Right hindlimb (tissue), 1 donor: ENCODE data around the gene ELP4.
"Not testable (repeated sequence)": the region's sequence is repeated elsewhere in the genome, so short reads cannot be mapped to it uniquely, and the experiment has no call there.

Experiments
- DNase-seq: peaks from one replicate; pipeline ENCODE4 v3.0.0-alpha.2; 2018

ELP4 gene

DNA sequence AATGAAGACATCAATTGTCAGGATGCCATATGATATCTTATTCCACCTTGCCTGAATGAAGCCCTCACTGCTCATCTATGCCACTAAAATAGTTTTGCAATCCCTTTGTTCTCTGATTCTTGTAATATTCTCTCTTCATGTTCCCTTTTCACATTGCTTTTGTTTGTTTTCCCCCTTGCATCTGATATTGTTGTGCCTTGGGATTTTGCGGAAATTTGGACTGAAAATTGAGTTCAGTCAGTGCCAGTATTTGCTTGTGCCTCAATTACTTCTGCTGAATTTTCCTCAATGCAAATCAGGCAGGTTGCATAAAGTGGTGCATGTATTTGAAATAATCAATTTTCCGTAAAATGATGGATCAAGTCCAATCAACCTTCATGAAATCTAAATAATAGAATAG, 203.3 kb downstream of the ELP4 start:
- DNase-seq, result no peak

DNA sequence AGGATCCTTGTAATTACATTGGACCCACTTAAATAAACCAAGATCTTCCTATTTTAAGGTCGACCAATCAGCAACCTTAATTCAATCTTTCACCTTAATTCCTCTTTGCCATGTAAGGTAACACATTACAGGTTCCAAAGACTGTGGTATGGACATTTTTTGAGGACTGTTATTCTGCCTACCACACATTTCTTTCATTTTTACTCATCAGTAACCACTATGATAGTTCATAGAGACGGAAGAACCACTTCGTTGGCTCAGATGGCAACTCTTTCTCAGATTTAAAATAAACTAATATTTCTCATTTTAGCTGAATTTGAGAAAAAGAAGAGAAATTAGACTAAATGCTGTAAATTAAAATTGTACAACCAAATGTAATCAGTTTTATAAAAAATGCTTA, 205.3 kb downstream of the ELP4 start:
- no peak for DNase-seq

GRCh38 chr11:31720225-31720624, 210.7 kb downstream of the ELP4 start:
- no peak for DNase-seq

DNA sequence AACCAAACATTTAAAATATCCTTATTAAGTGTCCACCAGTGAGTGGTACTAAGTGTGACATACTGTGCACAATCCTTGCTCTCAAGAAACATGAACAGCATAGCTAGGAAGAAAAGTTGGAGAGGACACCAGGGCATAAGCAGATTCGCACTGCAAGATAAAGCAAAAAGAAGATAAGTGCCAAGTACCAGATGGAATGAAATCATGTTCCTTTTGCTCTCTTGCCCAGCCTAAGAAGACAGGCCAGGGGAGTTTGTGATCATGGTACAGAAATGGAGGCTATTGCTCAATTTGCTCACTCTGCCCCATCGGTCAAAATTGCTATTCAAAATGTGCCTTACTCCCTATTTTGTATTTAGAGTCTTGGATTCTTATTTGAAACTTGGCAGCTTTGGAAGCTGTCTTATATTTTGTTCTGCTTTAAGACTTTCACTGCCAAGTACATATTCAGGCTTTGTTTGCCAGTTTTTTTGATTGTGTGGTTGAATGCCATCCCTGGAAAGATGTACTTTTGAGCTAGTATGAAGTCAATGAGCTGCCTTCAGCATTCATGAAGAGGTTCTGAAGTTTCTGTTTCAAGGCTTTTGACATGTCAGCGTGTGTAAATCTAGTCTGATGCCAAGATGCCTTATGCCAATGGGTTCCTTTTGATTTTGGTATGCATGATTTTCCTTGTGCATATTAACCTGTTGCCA, 211.3 kb downstream of the ELP4 start:
- no peak for DNase-seq

DNA sequence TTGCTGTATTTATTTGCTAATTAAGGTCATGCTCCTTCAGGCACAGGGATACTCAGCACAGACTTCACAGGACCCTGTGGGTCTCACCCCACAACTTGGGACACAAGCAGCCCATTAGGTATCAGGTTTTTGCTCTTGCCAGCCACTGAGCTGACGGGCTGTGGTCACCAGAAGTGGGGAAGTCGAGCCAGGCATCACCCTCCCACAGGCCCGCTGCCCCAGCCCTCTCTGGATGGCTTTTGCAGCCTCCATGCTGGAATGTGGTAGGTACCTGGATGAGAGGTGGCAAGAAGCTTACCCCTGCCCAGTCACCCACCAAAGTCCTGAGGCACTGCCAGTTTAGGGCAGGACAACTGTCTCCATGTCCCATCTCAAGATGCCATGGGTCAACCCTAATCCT, 213.2 kb downstream of the ELP4 start:
- DNase-seq, result no peak

- DNase-seq, result no peak
Measured at GRCh38 chr11:31725176-31725575, 215.6 kb downstream of the ELP4 start.

DNA sequence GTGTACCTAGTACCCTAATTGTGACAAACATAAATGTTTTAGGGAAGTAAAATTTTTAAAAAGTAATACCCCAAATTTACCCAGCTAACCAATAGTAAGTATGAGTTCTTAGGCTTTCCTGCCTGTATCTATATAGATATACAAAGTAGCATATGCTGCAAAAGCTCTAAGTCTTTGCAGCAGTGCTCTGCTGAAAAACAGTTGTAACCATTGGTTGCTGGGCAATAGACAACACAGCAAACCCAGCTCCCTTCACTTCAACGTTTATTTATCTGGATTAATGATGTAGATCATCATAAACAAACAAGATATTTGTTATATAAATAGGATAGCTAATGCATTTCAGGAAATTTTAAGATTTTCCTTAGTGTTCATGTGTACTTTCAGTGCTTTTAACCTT, 218.9 kb downstream of the ELP4 start:
- no peak for DNase-seq

DNA sequence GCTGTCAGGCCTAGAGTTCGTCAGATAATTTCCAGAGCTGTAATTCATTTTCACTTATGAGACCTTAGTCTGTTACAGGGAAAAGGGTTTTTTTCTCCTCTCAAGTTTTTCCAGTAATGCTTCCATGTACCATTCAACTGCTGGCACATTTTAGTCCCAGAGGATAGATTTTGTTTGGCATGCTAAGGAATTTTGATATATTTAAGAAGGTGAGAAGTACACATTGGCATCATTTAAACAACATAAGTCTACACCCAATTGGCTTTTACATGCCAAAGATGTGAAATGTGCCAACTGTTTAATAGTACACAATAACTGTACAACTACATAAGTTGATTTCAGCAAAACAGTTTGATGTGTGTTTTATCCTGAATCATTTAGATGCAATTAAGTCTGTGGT, 230.6 kb downstream of the ELP4 start:
- DNase-seq, result no peak

GRCh38 chr11:31740731-31741368, 231.3 kb downstream of the ELP4 start:
- DNase-seq, result not testable (repeated sequence)

DNA sequence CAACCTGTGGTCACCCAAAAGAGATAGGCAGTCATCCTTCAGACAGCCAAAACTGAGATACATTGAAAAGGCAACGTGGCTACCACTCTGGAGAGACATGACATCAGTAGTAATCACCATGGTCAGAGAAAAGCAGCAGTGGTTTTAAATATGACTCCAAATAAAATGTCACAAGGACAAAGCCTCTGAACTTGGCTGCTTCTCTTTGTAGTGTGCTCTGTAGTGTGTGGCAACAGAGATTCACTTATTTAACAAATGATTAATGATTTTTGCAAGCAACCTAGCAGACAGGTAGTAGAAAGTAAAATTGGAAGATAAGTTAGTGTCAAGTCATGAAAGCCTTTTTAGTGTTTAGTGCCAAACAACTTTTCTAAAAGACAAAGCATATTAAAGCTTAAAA, 238.0 kb downstream of the ELP4 start:
- DNase-seq, result no peak

DNA sequence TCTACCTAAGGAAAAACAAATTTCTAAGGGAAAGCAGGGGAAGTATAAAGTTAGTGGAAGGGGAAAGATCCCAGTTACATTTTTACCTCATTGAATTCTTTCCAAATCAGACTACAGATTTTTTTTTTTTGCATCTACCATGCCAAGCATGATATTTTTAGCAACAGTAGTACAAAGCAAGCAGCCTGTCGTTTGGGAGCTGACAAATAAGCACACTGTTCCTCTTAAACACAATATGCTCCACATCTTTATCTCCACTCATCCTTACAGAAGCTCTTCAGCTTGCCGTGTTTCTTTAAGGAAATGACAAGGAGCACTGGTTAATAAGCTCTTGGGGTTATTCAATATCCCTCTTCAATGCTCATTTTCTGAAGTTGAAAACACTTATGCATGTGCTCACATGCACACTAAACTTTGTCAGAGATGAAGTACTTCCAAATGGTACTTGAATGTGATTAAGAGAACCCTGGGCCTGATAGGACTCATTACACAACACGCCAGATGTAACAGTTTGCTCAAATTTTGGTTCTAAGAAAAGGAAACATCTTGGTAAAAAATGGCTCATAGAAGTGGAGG, 247.8 kb downstream of the ELP4 start:
- DNase-seq, result no peak

DNA sequence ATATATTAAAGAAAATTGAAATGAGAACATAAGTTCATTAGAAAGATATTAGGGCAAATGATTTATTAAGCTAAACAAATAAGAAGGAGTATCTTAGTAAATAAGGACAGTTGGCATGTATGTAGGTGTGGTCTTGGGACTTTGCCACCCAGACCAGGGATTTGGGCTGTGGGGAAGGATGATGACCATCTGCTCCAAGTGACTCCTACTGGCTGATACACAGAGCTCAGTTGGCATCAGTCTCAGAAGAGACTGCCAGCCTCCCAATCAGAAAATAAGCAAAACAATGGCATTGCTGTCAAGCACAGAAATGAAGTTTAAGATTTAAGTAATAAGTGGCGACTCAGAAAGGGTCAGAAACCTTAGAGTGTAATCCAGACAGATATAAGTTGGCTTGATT, 252.1 kb downstream of the ELP4 start:
- no peak for DNase-seq

GRCh38 chr11:31763296-31763695, 253.7 kb downstream of the ELP4 start:
- DNase-seq, result no peak

DNA sequence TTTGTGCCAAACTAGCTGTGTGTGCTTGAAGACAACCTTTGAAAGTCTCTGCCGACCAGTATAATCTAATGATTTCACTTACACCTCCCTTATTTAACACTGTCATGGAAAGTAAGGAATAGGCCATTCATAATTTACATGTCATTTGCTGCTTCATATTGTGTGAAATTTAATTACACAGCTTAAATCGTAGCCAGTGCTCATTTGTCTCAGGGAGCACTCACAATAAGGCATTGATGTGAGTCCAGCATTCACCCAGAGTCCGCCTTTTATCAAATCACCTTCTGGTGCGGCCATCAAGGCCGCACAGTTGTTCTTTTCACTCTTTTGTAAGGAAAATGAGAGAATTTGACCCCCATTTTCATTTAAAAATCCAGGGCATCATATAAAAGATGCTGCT, 254.7 kb downstream of the ELP4 start:
- no peak for DNase-seq

DNA sequence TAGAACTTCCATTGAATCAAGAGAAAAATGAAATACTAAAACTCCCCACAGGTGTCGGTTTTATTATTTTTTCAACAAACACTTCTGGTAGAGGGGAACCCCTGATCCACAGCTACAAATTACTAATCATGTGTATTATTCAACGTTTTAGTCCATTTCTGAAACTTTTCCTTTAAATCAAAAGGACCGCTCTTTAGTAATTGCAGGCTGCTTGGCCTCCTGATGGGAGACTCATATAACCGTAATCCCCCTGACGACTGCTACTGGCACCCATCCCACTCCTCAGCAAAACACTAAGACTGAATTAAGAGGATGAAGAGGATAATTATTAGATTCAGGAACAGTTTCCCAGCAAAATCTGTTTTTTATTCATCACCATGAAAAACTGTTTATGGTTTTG, 255.2 kb downstream of the ELP4 start:
- no peak for DNase-seq

DNA sequence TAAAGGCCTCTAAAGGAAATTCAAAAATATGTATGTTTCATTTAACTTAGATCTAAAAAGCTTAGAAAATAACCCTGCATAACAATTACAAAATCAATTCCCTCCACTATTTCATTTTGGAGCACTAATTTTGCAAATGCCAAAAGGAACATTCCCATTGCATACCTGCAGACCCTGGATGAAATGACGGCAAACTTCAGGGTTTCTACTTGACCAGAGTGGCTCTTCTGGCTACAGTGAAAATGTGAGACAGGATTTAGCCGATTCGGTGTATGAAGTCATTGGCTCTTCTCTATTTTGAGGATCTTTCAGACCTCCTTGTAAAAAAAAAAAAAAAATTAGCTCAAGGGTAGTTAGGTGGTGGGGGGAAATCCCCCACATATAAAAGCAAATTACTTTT, 257.5 kb downstream of the ELP4 start:
- no peak for DNase-seq

GRCh38 chr11:31767685-31768084, 258.1 kb downstream of the ELP4 start:
- DNase-seq, result no peak

DNA sequence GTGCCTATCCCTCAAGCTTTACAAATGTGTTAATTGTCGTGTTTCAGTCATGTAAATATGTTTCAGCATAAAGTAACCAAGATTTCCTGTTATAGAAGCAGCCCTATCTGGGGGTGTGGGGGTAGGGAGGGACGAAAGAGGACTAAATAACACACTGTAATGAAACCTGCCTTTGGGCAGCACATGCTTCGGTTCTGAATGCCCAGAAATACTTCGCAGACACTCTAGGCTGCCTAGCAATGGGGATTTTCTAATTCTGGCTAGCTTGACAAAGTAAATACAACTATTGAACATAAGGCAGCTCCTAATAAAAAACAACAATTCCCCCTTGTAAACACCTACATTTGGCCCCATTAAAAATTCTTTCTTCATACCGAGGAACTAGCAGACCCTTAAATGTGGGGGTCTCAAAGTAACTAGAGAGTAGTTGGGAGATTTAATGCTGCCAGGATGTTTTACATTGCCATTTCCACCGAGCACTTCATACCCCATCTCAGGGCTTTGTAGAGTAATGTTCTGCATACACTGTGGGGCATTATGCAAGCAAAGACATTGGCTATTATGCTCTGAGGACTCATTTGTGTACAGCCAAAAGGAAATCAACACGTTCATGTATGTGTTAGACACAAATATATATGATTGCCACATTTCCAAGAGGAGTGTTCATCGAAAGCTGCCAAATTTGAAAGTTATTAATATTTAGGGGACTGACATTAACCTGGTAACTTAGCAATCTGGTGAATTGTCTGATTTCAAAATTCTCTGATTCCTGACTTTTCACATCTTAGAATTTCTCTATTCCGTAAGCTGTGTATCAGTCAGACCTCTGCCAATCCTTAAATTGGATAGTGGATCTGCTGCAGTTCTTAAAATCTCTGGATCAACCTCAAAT, 259.4 kb downstream of the ELP4 start:
- DNase-seq, result no peak

GRCh38 chr11:31770011-31770700, 260.6 kb downstream of the ELP4 start:
- DNase-seq, result no peak

- no peak for DNase-seq
Measured at GRCh38 chr11:31772412-31772811, 262.8 kb downstream of the ELP4 start.

DNA sequence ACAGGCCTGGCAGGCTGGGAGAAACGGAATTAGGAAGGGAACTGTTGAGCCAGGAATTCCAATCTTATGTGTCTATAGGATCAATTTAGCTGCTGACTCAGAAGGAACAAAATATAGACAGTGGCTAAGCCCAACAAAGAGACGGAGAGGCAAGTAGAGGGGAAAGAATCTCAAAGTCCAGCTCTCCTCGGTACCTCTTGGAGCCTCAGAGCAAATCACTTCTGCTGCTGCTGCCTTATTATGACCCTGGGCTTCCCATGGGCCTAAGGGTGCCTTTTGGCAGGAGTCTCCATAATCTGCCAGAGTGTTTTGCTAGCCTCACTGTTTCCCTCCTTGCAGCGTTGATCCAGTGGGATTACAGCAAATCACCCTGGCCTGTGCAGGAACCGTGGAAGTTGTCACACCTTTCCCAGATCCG, 269.8 kb downstream of the ELP4 start:
- DNase-seq, result peak; percentile 34

DNA sequence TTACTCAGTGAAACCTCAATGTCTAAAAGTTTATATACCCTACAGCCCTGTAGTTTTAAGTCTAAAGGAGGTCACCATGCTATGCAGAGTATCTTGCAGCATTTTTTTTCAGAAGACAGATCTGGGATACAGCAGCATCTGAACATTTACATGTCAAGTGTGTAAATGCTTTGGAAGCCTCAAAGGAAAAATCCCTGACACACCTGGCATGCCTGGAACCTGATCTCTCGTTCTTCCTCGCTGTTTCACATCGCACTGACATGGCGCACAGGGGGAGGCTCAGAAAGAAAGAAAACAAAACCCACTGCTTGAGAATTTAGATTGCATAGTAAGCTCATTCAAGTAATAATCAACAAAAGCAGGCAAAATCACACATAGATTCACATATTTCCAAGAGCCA, 270.5 kb downstream of the ELP4 start:
- DNase-seq, result no peak

GRCh38 chr11:31780480-31780971, 271.0 kb downstream of the ELP4 start:
- no peak for DNase-seq
